Measurements from ENCODE around the gene WDR44.
"Not testable (repeated sequence)": the region's sequence is repeated elsewhere in the genome, so short reads cannot be mapped to it uniquely, and the experiment has no call there.

Gene WDR44

GRCh38 chrX:118360429-118361125 is 14.7 kb downstream of the WDR44 start:
- no peak for DNase-seq

DNA sequence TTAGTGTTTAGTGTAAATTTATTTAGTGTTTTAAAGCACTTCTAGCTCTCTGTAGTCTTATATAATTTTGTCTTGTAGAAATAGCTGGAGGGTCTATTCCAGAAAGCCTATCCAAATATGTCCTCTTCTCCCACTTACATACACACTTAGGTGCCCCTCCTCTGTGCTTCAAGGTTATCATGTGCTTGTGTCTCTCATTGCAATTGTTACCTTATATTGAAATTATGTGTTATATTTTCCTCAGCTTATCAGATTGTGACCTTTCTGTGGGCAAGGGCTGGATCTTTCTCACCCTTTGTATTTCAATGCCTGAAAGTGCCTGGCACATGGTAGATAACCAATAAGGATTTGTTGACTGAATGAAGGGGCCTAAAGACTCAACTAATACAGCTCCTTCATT is 18.4 kb downstream of the WDR44 start:
- no peak for DNase-seq

- no peak for DNase-seq
Observed at GRCh38 chrX:118367338-118367737, 21.4 kb downstream of the WDR44 start.

GRCh38 chrX:118368398-118368797 is 22.5 kb downstream of the WDR44 start:
- no peak for DNase-seq

GRCh38 chrX:118370921-118371624 is 25.2 kb downstream of the WDR44 start:
- DNase-seq: no peak

GRCh38 chrX:118373538-118373937 is 27.6 kb downstream of the WDR44 start:
- peak; percentile 29 for DNase-seq

- DNase-seq: no peak
Observed at GRCh38 chrX:118383120-118383519, 37.2 kb downstream of the WDR44 start.

DNA sequence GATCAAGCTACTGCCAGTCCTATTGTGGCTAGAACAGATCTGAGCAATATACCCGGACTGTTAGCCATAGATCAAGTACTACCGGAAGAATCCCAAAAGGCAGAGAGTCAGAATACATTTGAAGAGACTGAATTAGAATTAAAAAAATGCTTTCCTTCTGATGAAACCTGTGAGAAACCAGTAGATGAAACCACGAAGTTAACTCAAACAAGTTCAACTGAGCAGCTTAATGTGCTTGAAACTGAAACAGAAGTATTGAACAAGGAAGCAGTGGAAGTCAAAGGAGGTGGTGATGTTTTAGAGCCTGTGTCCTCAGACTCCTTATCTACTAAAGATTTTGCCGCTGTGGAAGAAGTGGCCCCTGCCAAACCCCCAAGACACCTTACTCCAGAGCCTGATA is 46.8 kb downstream of the WDR44 start:
- DNase-seq: no peak

DNA sequence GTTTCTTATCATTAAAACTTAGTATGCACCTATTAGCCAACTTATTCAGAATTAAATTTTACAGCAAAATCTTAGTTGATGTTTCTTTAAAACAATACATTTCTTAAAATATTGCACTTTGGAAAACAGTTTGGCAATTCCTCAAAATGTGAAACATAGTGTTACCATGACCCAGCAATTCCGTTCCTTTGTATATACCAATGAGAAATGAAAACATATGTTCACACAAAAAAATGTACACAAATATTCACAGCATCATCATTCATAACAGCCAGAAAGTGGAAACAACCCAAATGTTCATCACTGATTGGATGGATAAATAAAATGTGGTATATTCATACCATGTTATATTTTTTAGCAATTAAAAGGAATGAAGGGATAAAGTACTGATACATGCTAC is 50.2 kb downstream of the WDR44 start:
- DNase-seq: no peak

GRCh38 chrX:118418811-118419251 is 72.9 kb downstream of the WDR44 start:
- DNase-seq: no peak

DNA sequence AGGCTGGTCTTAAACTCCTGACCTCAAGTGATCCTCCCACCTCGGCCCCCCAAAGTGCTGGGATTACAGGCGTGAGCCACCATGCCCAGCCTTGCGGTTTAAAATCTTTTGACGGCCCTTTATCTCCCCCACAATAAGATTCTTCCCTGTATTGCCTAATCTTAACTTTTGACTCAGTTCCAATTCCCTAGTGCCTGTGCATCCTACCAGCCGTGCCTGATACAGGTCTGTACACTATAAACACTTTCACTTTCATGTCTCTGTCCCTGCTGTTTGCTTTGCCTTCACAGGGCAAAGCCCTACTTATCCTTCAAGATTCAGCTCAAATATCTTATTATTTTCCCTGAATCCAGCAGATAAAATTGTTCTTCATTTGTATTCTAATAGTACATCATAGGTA is 74.6 kb downstream of the WDR44 start:
- peak; percentile 6 for DNase-seq

GRCh38 chrX:118423558-118423957 is 77.7 kb downstream of the WDR44 start:
- DNase-seq: no peak

- DNase-seq: no peak
Observed at GRCh38 chrX:118432799-118433198, 86.9 kb downstream of the WDR44 start.

GRCh38 chrX:118437283-118437682 is 91.4 kb downstream of the WDR44 start:
- DNase-seq: no peak

DNA sequence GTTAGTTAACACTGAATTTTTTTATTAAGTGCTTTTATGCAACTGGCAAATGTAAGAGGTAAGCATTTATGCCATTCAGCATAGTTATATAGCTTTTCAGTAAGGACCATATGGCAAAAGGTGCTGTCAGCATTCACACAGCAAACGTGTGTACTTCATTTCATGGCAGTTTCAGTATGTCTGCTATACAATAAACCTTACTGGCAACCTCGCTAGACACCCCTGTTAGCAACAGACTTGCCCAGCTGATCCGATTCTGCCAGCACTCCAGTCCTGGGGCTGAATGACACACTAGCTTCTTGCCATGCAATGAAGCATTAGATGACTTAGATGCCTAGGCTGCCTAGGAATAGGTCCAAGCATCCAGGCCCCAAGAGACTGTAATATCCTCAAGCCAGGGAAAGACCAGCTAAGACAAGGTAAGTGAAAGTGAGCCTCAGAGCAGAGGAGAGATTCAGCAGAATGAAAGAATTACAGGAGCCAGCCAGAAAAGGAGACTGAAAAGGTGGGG is 102.4 kb downstream of the WDR44 start:
- no peak for DNase-seq

- DNase-seq: no peak
Observed at GRCh38 chrX:118455013-118455412, 109.1 kb downstream of the WDR44 start.

- peak; percentile 59 for DNase-seq
Observed at GRCh38 chrX:118459494-118459893, 113.6 kb downstream of the WDR44 start.

DNA sequence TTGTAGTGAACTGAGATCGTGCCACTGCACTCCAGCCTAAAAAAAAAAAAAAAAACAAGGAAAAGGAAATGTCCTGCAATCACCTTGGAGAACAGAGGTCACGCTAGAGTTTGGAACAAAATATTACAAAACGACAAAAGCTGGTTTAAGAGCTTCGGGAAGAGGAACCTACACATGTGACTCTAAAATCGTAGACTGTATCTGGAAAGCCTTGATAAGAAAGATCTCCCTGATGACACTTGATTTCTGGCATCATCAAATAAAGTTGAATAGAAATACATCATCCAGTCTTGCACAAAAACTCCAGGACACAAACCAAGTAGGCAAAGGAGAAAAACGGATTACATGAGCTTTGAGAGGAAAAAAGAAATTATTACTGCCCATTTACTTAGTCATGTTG is 118.6 kb downstream of the WDR44 start:
- no peak for DNase-seq

DNA sequence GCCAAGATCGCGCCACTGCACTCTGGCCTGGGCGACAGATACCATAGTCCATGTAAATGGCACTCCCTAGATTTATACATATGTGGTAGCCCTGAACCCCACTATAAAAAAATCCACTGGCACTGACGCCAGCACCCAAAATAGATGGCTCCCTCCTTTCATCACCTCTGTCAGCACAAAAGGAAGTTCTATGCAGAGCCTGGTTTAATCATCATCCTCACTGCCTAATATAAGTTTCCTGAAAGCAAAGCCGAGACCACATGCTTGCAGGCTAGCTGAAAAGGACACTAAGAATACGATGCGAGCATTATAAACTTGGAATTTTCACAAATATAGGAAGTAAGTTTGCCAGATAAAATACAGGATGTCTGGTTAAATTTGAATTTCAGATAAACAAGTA is 122.2 kb downstream of the WDR44 start:
- DNase-seq: no peak

DNA sequence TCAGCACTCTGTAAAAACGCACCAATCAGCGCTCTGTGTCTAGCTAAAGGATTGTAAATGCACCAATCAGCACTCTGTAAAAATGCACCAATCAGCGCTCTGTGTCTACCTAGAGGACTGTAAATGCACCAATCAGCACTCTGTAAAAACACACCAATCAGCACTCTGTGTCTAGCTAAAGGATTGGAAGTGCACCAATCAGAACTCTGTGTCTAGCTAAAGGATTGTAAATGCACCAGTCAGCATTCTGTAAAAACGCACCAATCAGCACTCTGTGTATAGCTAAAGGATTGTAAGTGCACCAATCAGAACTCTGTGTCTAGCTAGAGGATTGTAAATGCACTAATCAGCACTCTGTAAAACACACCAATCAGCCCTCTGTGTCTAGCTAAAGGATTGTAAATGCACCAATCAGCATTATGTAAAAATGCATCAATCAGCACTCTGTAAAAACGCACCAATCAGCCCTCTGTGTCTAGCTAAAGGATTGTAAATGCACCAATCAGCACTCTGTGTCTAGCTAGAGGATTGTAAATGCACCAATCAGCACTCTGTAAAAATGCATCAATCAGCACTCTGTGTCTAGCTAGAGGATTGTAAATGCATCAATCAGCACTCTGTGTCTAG is 124.9 kb downstream of the WDR44 start:
- DNase-seq: not testable (repeated sequence)

GRCh38 chrX:118474586-118474985 is 128.7 kb downstream of the WDR44 start:
- no peak for DNase-seq

DNA sequence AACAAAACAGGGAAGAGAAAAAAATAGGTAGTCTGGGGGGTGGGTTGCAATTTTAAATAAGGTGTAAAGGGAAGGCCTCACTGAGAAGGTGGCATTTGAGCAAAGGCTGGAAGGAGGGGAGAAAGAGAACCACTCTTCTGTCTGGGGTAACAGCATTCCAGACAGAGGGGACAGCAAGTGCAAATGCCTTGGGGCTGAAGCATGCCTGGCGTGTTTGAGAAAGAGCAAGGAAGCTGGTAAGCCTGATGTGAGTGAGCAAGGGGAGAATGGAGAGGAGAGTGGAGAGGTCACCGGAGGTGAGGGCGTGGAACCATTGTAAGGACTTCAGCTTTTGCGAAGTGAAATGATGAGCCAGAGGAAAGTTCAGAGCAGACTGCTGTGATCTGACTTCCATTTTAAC is 130.0 kb downstream of the WDR44 start:
- DNase-seq: no peak

GRCh38 chrX:118480172-118480571 is 134.3 kb downstream of the WDR44 start:
- no peak for DNase-seq

GRCh38 chrX:118482384-118482783 is 136.5 kb downstream of the WDR44 start:
- DNase-seq: not testable (repeated sequence)
